Hypothalamus (tissue), 51 donors: ENCODE data around the gene IFTAP.

ENCODE experiments used
- DNase-seq, 51 donors: peaks; one replicate each; lab custom pipeline; 2025; lab: John Stamatoyannopoulos, UW

The IFTAP gene

GRCh38 chr11:36596880-36597279, 2.6 kb downstream of the IFTAP start:
- no peak for DNase-seq

GRCh38 chr11:36598051-36598450, 3.7 kb downstream of the IFTAP start, which contains the start of gene RAG2:
RAG2 (minus strand) TSS chr11:36598236; CDS start chr11:36594168, 4,068 bp downstream.
- DNase-seq: no peak

DNA sequence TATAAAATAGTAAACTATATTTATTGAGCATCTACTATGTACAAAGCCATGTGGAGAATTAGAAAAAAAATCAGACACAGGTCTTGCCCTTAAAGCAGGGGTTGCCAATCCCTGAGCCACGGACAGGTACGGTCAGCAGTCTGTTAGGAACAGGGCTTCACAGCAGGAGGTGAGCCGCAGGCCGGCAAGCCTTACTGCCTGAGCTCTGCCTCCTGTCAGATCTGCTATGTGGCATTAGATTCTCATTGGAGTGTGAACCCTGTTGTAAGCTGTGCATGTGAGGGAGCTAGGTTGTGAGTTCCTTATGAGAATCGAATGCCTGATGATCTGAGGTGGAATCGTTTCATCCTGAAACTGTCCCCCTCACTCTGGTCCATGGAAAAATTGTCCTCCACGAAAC, 5.9 kb downstream of the IFTAP start:
- no peak for DNase-seq

GRCh38 chr11:36601155-36601554, 6.9 kb downstream of the IFTAP start:
- no peak for DNase-seq

GRCh38 chr11:36602135-36602534, 7.8 kb downstream of the IFTAP start:
- no peak for DNase-seq

GRCh38 chr11:36605221-36606216, 11.2 kb downstream of the IFTAP start:
- no peak for DNase-seq

GRCh38 chr11:36608491-36609199, 14.3 kb downstream of the IFTAP start:
- DNase-seq: no peak

DNA sequence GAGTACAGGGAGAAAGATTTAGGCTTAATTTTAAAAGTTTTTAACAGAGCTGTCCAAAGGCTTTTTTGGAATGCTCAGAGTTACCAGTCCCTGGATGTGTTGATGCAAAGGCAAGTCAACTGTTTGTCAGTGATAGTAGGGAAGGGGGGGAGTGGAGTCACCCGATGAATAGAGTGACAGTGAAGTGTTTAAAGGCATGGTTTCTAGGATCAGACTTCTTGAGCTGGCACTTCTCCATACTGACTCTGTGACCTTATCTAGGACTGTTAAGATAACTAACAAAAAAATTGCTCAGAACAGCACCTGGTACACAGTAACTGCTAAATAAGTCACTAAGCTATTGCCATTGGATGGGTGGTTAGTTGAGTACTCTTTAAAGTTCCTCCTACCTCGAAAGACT, 15.1 kb downstream of the IFTAP start:
- no peak for DNase-seq

GRCh38 chr11:36615826-36616225, 21.5 kb downstream of the IFTAP start:
- DNase-seq: no peak

GRCh38 chr11:36617543-36618362, 23.5 kb downstream of the IFTAP start:
- no peak for DNase-seq

- no peak for DNase-seq
These were observed 24.2 kb downstream of the IFTAP start for GRCh38 chr11:36618363-36619047.

GRCh38 chr11:36619502-36619901, 25.2 kb downstream of the IFTAP start:
- DNase-seq: no peak

- no peak for DNase-seq
These were observed 25.9 kb downstream of the IFTAP start for GRCh38 chr11:36620246-36620645.

DNA sequence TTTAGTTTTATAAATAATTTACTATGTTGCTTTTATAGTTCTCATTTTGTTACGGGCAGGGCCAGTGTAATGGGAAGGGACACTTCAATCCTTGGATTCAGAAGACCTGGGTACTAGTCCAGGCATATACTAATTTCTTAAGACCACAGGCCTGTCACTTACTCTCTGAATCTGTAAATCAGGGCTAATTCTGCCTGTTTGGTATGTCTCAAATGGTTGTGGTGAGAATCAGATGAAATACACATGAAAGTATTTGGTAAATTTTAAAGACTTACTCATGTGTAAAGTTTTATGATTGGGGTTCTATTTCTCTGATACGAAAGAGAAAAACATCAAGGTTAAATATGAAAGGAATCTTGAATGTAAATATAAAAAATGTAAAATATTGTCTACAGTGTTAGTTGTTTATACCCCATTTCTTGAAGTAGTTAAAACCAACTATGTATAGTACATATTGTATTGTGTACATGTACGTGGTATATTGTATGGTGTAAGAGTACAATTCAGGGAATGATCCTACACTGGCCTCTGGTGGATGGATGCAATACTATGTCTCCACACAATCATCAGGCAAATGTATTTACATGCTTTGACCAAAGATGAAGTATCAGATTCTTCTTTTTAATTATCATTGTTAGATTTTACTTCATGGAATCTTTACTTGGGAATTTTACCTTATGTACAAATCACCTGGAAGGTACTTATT, 28.3 kb downstream of the IFTAP start:
- DNase-seq: peak in 1 of 51 donors; percentile 4

GRCh38 chr11:36623494-36623893, 29.2 kb downstream of the IFTAP start:
- no peak for DNase-seq

DNA sequence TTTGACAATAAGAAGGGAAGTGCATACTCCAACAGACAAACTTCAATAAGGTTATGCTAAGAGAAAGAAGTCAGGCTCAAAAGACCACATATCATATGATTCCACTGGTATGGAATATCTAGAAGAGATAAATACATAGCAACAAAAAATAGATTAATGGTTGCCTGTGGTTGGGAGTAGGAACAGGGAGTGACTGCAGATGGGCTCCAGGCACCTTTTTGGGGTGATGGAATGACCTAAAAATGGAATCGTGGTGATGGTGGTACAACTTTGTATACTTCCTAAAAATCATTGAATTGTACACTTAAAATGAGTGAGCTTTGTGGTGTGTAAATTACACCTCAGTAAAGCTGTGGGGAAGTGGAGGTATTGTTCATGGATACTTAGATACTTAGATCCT, 32.7 kb downstream of the IFTAP start:
- DNase-seq: no peak

GRCh38 chr11:36627471-36627870, 33.2 kb downstream of the IFTAP start:
- no peak for DNase-seq

GRCh38 chr11:36628141-36628540, 33.8 kb downstream of the IFTAP start:
- DNase-seq: no peak

DNA sequence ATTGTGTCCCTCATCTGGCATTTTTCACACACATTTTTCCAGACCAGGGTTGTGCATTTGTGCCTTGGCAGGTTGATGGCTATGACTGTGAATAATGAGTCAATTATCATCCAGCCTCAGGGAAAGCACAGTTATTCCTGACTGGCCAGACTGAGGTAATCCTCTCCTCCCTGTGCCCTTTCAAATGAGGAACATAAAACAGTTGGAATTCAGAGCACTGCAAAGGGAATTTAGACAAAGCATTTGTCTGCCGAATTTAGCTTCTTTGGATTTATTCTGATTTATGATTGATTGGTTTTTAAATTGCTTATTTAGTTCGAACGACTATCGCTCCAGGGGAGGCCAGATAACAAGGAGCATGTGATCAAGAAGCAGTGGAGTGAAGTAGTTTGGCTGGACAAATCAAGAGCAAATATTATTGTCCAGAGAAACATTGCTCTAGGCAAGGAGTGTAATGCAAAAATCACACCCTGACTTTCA, 34.5 kb downstream of the IFTAP start:
- no peak for DNase-seq
